ENCODE results near the gene FAT1. TPM values are rescaled to one million over a fixed set of nuclear protein-coding genes. Genes with fewer than 3 reads are reported as not detected.
A peak's percentile ranks its signal among the peaks of the same experiment; 100 is the strongest.

Gene FAT1
- total and polyA plus RNA-seq, 12 donors = 20.4 to 131 (median 75.5) TPM

DNA sequence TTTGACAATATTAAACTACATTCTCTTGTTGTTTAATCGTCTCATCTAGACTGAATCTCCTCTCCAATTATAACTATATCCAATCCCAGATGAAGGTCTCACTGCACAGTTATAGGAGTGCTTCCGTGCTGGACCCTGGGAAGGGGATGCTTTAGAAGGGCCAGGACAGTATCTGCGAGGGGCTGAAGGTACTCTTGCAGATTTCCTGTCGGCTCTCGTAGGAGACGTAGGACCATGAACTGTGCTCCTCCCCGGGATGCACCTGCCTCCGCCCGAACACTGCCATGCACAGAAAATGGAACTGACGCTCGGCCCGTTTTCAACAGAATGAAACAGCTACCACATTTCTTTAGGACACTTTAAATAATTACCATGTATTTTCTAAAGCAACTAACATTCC is 39.4 kb downstream of the FAT1 start:
- peak in 4 of 8 donors; percentile 14 to 55 (median 36) for ATAC-seq

GRCh38 chr4:186680641-186681040 is 43.0 kb downstream of the FAT1 start:
- Histone ChIP-seq H3K4me3 (no peak overlapping the region), H3K27ac (no peak overlapping the region), H3K9me3 (no peaks in the 10 kb centered on the region), H3K36me3 (no peaks in the 10 kb centered on the region), H3K27me3 (no peaks in the 10 kb centered on the region), H3K4me1 (peaks cover 0 to 46% (median 17%) of the 10 kb centered on the region in 9 donors)
- TF ChIP-seq, protein P1, sequence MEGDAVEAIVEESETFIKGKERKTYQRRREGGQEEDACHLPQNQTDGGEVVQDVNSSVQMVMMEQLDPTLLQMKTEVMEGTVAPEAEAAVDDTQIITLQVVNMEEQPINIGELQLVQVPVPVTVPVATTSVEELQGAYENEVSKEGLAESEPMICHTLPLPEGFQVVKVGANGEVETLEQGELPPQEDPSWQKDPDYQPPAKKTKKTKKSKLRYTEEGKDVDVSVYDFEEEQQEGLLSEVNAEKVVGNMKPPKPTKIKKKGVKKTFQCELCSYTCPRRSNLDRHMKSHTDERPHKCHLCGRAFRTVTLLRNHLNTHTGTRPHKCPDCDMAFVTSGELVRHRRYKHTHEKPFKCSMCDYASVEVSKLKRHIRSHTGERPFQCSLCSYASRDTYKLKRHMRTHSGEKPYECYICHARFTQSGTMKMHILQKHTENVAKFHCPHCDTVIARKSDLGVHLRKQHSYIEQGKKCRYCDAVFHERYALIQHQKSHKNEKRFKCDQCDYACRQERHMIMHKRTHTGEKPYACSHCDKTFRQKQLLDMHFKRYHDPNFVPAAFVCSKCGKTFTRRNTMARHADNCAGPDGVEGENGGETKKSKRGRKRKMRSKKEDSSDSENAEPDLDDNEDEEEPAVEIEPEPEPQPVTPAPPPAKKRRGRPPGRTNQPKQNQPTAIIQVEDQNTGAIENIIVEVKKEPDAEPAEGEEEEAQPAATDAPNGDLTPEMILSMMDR (IDR thresholded peaks at IDR 0.05) = no peak
- WGBS, 2 donors = 84 to 86% methylated on average over 6 of the region's 6 CpGs
- intact Hi-C loops (cut with DNase I) = no loop called here
- DNase-seq (no peak), ATAC-seq (no peak)

More for the DNA sequence above, 39.4 kb downstream of the FAT1 start:
- intact Hi-C loops (cut with DNase I) = no loop called here
- Histone ChIP-seq H3K9me3 (no peaks in the 10 kb centered on the region), H3K4me3 (peak overlapping the region in 1 of 10 donors; percentile 1), H3K4me1 (peaks cover 0 to 60% (median 31%) of the 10 kb centered on the region in 9 donors), H3K36me3 (no peaks in the 10 kb centered on the region), H3K27me3 (no peaks in the 10 kb centered on the region), H3K27ac (peak overlapping the region in 5 of 10 donors; percentile 56 to 75 (median 68))
- no peak for DNase-seq
- WGBS, 2 donors = 61 to 70% methylated on average over 12 of the region's 12 CpGs
- TF ChIP-seq, protein P1 (IDR thresholded peaks at IDR 0.05) = no peak

- Histone ChIP-seq H3K36me3 (no peaks in the 10 kb centered on the region), H3K9me3 (no peaks in the 10 kb centered on the region), H3K27ac (peak overlapping the region in 8 of 10 donors; percentile 17 to 79 (median 67)), H3K27me3 (no peaks in the 10 kb centered on the region), H3K4me3 (peak overlapping the region in 4 of 10 donors; percentile 2 to 27 (median 20)), H3K4me1 (peaks cover 0 to 38% (median 16%) of the 10 kb centered on the region in 9 donors)
- TF ChIP-seq, protein P1 (IDR thresholded peaks at IDR 0.05) = no peak
- DNase-seq = no peak
- ATAC-seq = peak; percentile 77 to 95 (median 90)
- intact Hi-C loops (cut with DNase I) = loop anchor here in 1 of 10 donors (1.0 kb wide), 1 partner anchor 47 kb away; the partner anchor contains the start of gene FAT1
- WGBS, 2 donors = 23 to 33% methylated on average over 1 of the region's 1 CpG
Measured at GRCh38 chr4:186676531-186677161, 47.0 kb downstream of the FAT1 start.

GRCh38 chr4:186669735-186670134 is 53.9 kb downstream of the FAT1 start:
- intact Hi-C loops (cut with DNase I) = loop anchor here in 9 of 10 donors (2.0 to 10.0 kb wide), 4 partner anchors 38 to 55 kb away; partner anchors contain the start of gene FAT1 (in 8 of the 9)
- Histone ChIP-seq H3K4me3 (peak overlapping the region in 1 of 10 donors; percentile 4), H3K27ac (peak overlapping the region in 4 of 10 donors; percentile 12 to 28 (median 14)), H3K27me3 (no peaks in the 10 kb centered on the region), H3K36me3 (peaks cover 0 to 6% (median 0%) of the 10 kb centered on the region in 9 donors), H3K9me3 (no peaks in the 10 kb centered on the region), H3K4me1 (peaks cover 0 to 39% (median 24%) of the 10 kb centered on the region in 9 donors)
- peak in 6 of 8 donors; percentile 29 to 64 (median 52) for ATAC-seq
- 11 to 16% methylated on average over 5 of the region's 5 CpGs for WGBS, 2 donors
- no peak for DNase-seq
- TF ChIP-seq, protein P1 (IDR thresholded peaks at IDR 0.05) = no peak
